Activated T-cell treated with anti-CD3 and anti-CD28 coated beads, Interleukin-2, amount 50 U/mL, for 72 hours (primary cell): ENCODE measurements around the gene RGS17. TPM values are rescaled to one million over a fixed set of nuclear protein-coding genes. Genes with fewer than 3 reads are reported as not detected.

Source experiments
- ATAC-seq, 2 donors: fragments of 150-1000 bp; cut with Tn5 transposase; replicated peaks in 1 of 2; 2 replicates each; pipeline ENCODE4 v1.10.0; 2021; ENCODE audit warnings: moderate library complexity in 2 of 2, mild to moderate bottlenecking in 1 of 2
- DNase-seq, 2 donors: peaks; one replicate each; pipeline ENCODE4 v3.0.0; 2021 to 2022; ENCODE audit warnings: mixed read lengths in 1 of 2
- H3K27ac Mint-ChIP-seq: one replicate; pipeline ENCODE4 v1.8.0; 2022; ENCODE audit warnings: mild to moderate bottlenecking, moderate library complexity, mixed read lengths
- H3K27me3 Mint-ChIP-seq: one replicate; pipeline ENCODE4 v1.8.0; 2022; ENCODE audit warnings: low read depth, mixed read lengths
- H3K36me3 Mint-ChIP-seq, 2 donors: one replicate each; pipeline ENCODE4 v1.8.0; 2022; ENCODE audit warnings: mixed read lengths in 2 of 2, mild to moderate bottlenecking in 1 of 2; ENCODE audit not compliant: insufficient read depth in 2 of 2
- H3K4me1 Mint-ChIP-seq: one replicate; pipeline ENCODE4 v1.8.0; 2022; ENCODE audit warnings: low read depth, mixed read lengths
- H3K4me3 Mint-ChIP-seq, 2 donors: one replicate each; pipeline ENCODE4 v1.8.0; 2022; ENCODE audit warnings: mild to moderate bottlenecking in 2 of 2, mixed read lengths in 2 of 2, moderate library complexity in 2 of 2
- H3K9me3 Mint-ChIP-seq, 2 donors: one replicate each; pipeline ENCODE4 v1.8.0; 2022; ENCODE audit warnings: mixed read lengths in 2 of 2
- total RNA-seq, 2 donors: library from RNA; stranded (reverse); gene quantifications; one replicate each; pipeline ENCODE4 v1.2.3, GENCODE V29; 2022

The RGS17 gene
- total RNA-seq, 2 donors from 2014 or later: not detected

DNA sequence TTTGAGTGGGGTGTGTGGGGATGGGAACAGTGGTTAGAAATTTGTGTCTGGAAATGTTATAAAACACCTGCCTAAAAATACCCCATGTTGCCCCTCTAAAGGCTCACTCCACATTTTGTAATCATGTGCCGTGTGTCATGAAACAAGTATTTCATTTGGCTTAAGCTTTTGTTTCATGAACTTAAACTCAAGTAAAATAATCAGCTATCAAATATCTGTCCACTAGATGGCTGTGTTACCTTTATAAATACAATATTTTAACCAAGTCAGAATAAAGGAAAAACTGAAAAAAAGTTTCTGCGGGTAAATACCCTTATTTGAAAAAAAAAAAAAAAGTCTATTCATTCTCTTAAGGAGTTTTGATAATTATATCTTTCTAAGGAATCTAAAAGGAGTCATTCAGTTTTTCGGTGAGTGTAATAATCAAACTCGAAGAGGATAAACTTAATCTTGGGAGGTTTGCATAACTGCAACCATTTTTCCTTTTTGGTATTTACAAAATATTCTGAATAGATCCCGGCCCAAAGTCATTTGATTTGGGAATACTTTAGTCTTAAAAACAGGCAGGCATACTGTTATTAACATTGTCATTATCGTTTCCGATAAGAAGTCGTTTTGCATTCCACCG is 98.7 kb downstream of the RGS17 start:
- Mint-ChIP-seq H3K27ac (no peak overlapping the region), H3K4me3 (no peak overlapping the region), H3K9me3 (no peaks in the 10 kb centered on the region), H3K27me3 (peaks cover 24% of the 10 kb centered on the region), H3K4me1 (no peaks in the 10 kb centered on the region), H3K36me3 (no peaks in the 10 kb centered on the region)
- DNase-seq (no peak), ATAC-seq (no peak)

DNA sequence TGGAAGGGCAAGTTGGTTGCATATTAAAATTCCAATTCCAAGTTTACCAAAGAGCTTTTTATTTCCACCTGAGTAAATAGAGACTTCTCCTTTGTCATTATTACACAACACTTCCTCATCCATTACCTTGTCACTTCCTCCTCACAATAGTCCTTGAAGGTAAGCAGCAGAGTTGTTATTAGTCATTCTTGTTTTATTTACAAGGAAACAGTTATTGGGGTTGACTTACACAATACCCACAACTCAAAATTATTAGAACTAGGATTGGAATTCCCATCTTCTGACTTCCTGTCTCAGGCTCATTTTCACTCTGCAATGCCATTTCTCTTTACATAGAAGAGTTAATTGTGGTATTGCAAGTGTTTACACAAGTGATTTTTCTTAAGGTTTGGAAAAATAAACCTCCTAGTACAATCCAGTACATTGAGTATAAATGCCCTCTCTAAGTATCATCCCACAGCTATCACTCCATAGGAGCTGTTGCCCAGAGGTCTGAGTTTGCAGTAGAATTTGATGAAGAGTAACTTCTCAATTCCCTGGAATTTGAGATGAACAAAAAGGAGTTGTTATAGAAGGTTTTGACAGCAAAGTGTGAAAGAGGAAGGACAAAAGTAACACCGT is 99.6 kb downstream of the RGS17 start:
- peaks cover 28% of the 10 kb centered on the region for H3K27me3 Mint-ChIP-seq
- DNase-seq: no peak
- no peaks in the 10 kb centered on the region for H3K4me1 Mint-ChIP-seq
- no peaks in the 10 kb centered on the region for H3K9me3 Mint-ChIP-seq
- no peak overlapping the region for H3K27ac Mint-ChIP-seq
- no peak overlapping the region for H3K4me3 Mint-ChIP-seq
- H3K36me3 Mint-ChIP-seq: no peaks in the 10 kb centered on the region
- no peak for ATAC-seq

DNA sequence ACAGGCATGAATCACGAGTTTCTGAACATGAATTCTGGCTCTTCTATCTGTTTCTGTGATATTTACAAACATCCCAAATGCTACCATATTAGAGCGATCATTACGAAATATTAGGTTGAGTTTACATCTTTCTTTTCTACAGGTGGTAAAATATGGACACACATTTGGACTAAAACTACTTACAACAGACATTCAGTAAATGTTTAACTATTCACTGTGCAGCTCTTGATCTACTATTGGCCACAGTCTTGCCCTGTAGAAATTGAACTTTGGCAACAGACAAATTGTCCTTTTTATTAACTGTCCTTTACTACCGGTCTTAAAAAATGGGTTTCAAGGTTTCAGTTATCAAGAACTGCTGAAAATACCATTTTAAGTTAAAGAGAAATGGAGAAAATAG is 102.1 kb downstream of the RGS17 start:
- Mint-ChIP-seq H3K4me3 (no peak overlapping the region), H3K27me3 (peaks cover 33% of the 10 kb centered on the region), H3K9me3 (no peaks in the 10 kb centered on the region), H3K27ac (no peak overlapping the region), H3K4me1 (peaks cover 8% of the 10 kb centered on the region), H3K36me3 (no peaks in the 10 kb centered on the region)
- ATAC-seq: no peak
- DNase-seq: no peak

DNA sequence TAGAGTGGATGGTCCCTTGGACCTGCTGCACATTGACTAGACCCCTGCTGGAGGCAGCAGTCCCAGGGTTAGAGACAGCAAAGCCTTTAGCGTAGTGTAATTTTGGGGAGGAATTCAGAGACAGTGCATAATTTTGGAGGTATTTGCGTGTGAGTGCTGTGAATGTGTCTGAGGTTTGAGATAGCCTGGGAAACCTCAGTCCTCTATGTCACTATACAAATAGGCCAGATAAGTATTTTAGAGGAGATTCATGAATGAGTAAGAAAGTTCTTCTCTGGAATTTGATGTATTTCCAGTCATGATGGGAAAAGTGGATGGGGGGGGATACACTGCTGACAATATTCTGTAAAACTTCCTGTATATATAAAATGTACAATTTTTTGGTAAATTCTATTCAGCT is 102.8 kb downstream of the RGS17 start:
- H3K4me1 Mint-ChIP-seq: peaks cover 10% of the 10 kb centered on the region
- no peak overlapping the region for H3K4me3 Mint-ChIP-seq
- peaks cover 36% of the 10 kb centered on the region for H3K27me3 Mint-ChIP-seq
- H3K36me3 Mint-ChIP-seq: no peaks in the 10 kb centered on the region
- ATAC-seq: no peak
- DNase-seq: no peak
- H3K9me3 Mint-ChIP-seq: no peaks in the 10 kb centered on the region
- no peak overlapping the region for H3K27ac Mint-ChIP-seq

DNA sequence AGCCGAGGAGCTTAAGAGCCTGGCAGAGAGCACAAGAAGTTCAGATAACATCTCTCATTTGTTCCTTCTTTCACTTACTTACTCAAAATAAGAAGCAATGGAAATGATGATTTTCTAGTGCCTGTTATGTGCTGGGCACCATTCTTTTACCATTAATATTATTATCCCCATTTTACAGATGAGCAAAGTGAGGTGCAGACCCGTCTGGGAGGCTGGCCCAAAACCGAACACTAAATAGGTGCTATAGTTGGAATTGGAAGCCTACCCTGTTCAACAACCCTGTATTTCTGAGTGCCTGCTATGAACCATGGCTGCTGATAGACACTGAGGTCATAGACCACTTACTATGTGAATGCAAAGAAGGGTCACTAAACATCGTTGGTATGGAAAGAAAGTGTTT is 103.6 kb downstream of the RGS17 start:
- DNase-seq (no peak), ATAC-seq (no peak)
- Mint-ChIP-seq H3K36me3 (no peaks in the 10 kb centered on the region), H3K4me3 (no peak overlapping the region), H3K27me3 (peaks cover 36% of the 10 kb centered on the region), H3K4me1 (peaks cover 10% of the 10 kb centered on the region), H3K27ac (no peak overlapping the region), H3K9me3 (no peaks in the 10 kb centered on the region)

DNA sequence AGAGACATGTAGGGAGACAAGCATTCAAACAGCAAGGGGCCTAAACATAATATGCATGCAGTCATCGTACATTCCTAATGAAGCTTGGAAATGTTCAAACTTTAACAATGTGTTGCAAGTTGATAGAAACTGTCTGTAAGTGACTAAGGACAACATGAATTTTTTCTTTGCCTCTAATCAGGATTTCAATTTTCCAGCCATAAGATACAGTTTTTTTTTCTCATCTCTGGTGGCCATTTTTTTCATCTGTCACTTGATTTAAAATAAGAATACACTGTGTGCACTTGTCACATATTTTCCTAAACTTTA is 106.4 kb downstream of the RGS17 start:
- ATAC-seq (no peak), DNase-seq (no peak)
- Mint-ChIP-seq H3K36me3 (no peaks in the 10 kb centered on the region), H3K4me3 (no peak overlapping the region), H3K9me3 (no peaks in the 10 kb centered on the region), H3K27ac (no peak overlapping the region), H3K4me1 (peaks cover 10% of the 10 kb centered on the region), H3K27me3 (peaks cover 29% of the 10 kb centered on the region)

DNA sequence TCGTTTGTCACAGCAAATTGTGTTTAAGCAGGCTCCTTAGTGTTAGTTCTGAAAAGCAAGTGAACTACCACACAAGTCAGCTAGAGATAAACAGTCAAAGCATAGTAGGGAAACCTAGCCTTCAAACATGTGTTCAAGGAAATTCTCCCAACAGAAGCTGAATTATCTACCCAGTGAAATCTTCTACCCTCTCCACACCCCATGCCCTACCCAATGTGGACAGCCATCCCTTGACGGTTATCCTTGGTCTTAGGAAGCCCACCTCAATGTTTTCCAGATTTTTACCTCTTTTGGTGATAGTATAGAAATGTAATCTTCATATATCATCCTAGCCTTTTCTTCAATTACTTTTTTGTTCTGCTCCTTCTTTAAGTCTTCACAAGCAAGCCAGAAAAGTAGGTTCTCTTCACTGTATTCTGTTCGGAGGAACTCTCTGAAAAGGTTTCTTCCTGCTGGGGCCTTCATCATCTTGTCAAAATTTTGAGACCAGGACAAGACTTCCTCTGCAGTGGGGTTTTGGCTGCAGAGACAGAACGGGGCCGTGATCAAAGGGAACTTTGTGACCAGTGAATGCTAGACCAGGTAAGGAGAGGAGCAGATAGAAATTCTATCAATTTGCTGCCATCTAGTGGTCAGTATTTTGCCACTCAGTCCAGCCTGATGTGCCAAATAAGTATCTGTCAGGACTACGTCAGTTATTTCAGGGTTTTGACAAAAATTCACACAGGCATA is 106.9 kb downstream of the RGS17 start:
- Mint-ChIP-seq H3K4me1 (peaks cover 10% of the 10 kb centered on the region), H3K27ac (no peak overlapping the region), H3K27me3 (peaks cover 29% of the 10 kb centered on the region), H3K4me3 (no peak overlapping the region), H3K36me3 (no peaks in the 10 kb centered on the region), H3K9me3 (no peaks in the 10 kb centered on the region)
- ATAC-seq (peak; percentile 90 to 97), DNase-seq (peak; percentile 29 to 49)

DNA sequence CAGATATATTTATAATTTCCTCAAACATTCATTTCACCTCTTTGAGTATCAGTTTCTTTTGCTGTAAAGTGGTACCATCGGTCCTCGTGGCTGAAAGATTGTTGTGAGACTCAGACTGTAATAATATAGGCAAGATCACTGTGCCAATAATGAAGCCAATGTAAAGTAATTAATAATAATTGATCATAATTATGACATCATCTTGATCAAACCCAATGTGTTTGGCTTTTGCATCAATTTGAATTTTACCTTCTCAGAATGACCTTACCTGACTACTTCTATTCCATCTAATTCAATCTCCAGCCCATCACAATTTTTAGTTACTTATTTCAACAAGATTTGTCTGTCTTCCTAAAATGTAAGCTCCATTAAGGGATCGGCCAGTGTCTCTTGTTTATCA is 112.7 kb downstream of the RGS17 start:
- DNase-seq (no peak), ATAC-seq (no peak)

DNA sequence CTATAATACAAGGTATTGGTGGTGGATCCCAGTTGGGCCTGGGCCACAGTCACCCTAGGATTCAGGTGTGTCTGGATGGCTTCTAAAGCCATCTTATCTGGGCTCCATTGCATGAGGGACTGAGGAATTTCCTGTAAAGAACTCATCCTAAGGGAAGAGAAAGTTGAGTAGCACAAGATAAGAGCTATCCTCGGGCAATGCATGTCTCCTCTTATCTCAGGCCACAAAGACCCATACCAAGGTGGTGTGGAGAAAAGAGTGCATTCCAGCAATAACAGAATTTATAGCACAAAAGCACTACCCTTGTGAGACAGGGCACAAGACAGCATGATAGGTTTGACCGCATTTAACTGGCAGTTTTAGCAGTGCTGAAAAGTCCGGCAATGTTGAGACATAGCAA is 114.2 kb downstream of the RGS17 start:
- no peaks in the 10 kb centered on the region for H3K4me1 Mint-ChIP-seq
- ATAC-seq (no peak), DNase-seq (no peak)
- no peak overlapping the region for H3K4me3 Mint-ChIP-seq
- peaks cover 30% of the 10 kb centered on the region for H3K27me3 Mint-ChIP-seq
- no peaks in the 10 kb centered on the region for H3K9me3 Mint-ChIP-seq
- H3K27ac Mint-ChIP-seq: no peak overlapping the region
- H3K36me3 Mint-ChIP-seq: no peaks in the 10 kb centered on the region

More for the DNA sequence above, 112.7 kb downstream of the RGS17 start:
- Mint-ChIP-seq H3K4me1 (no peaks in the 10 kb centered on the region), H3K27me3 (peaks cover 21% of the 10 kb centered on the region), H3K36me3 (no peaks in the 10 kb centered on the region), H3K4me3 (no peak overlapping the region), H3K9me3 (no peaks in the 10 kb centered on the region), H3K27ac (no peak overlapping the region)

DNA sequence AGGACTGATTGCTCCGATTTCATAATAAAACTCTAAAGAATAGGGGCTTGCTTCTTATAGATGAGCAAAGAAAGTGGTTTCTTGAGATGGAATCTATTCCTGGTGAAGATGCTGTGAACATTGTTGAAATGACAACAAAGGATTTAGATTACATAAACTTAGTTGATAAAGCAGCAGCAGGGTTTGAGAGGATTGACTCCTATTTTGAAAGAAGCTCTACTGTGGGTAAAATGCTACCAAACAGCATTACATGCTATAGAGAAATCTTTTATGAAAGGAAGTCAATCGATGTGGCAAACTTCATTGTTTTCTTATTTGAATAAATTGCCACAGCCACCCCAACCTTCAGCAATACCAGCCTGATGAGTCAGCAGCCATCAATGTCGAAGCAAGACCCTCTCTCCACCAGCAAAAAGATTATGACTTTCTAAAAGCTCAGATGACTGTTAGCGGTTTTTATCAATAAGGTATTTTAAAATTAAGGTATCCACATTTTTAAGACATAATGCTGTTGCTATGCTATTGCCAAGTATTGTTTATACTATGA is 115.9 kb downstream of the RGS17 start:
- H3K27ac Mint-ChIP-seq: no peak overlapping the region
- H3K27me3 Mint-ChIP-seq: peaks cover 41% of the 10 kb centered on the region
- H3K9me3 Mint-ChIP-seq: no peaks in the 10 kb centered on the region
- H3K4me1 Mint-ChIP-seq: no peaks in the 10 kb centered on the region
- ATAC-seq (no peak), DNase-seq (no peak)
- no peak overlapping the region for H3K4me3 Mint-ChIP-seq
- no peaks in the 10 kb centered on the region for H3K36me3 Mint-ChIP-seq

DNA sequence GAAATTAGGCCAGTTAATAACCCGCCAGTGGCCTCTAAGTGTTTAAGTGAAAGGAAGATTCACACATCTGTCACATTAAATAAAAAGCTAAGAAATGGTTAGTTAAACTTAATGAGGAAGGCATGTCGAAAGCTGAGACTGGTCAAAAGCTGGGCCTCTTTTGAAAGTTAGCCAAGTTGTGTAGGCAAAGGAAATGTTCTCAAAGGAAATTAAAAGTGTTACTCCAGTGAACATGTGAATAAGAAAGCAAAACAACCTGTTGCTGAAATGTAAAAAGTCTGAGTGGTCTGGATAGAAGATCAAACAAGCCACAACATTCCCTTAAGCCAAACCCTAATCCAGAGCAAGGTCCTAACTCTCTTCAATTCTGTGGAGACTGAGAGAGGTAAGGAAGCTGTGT is 117.6 kb downstream of the RGS17 start:
- no peak overlapping the region for H3K4me3 Mint-ChIP-seq
- peaks cover 41% of the 10 kb centered on the region for H3K27me3 Mint-ChIP-seq
- no peak overlapping the region for H3K27ac Mint-ChIP-seq
- ATAC-seq (no peak), DNase-seq (no peak)
- no peaks in the 10 kb centered on the region for H3K9me3 Mint-ChIP-seq
- H3K36me3 Mint-ChIP-seq: no peaks in the 10 kb centered on the region
- H3K4me1 Mint-ChIP-seq: no peaks in the 10 kb centered on the region

DNA sequence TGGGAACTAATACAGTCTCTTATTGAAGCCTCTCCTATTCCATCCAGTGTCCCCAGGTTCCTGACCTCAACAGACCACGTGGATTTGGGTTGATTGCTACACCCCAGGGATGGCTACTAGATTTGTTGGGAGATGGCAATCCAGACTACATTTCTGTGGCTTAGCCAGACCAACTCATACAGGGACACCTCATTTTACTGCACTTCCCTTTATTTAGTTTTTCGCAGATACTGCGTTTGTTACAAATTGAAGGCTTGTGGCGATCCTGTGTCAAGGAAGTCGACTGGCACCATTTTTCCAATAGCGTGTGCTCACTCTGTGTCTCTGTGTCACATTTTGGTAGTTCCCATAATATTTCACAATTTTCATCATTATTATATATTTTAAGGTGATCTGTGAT is 118.2 kb downstream of the RGS17 start:
- no peak overlapping the region for H3K4me3 Mint-ChIP-seq
- no peaks in the 10 kb centered on the region for H3K9me3 Mint-ChIP-seq
- ATAC-seq (no peak), DNase-seq (no peak)
- peaks cover 37% of the 10 kb centered on the region for H3K27me3 Mint-ChIP-seq
- no peaks in the 10 kb centered on the region for H3K36me3 Mint-ChIP-seq
- no peaks in the 10 kb centered on the region for H3K4me1 Mint-ChIP-seq
- H3K27ac Mint-ChIP-seq: no peak overlapping the region

DNA sequence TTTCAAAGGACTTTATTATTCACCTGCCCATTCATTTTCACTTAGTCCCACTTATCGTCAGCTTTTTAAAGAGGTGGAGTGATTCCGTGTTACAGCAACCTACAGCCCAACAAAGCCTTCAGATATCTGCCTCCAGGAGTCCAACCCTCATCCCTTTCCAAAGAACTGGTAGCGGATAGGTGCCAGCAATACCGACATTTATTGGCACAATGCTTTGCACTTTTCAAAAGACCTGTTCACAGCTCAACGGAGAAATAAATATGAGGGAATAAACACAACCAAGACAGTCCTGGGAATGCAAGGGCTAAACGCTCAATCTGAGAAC is 127.8 kb downstream of the RGS17 start:
- Mint-ChIP-seq H3K27ac (peak overlapping the region; percentile 97), H3K27me3 (no peaks in the 10 kb centered on the region), H3K4me3 (peak overlapping the region; percentile 90 to 91), H3K9me3 (no peaks in the 10 kb centered on the region), H3K36me3 (peaks cover 4 to 24% of the 10 kb centered on the region in 2 donors), H3K4me1 (peaks cover 39% of the 10 kb centered on the region)
- DNase-seq (no peak), ATAC-seq (peak; percentile 10 to 42)
